ENCODE measurements around the gene ITGA11.

- TF ChIP-seq, protein P1, sequence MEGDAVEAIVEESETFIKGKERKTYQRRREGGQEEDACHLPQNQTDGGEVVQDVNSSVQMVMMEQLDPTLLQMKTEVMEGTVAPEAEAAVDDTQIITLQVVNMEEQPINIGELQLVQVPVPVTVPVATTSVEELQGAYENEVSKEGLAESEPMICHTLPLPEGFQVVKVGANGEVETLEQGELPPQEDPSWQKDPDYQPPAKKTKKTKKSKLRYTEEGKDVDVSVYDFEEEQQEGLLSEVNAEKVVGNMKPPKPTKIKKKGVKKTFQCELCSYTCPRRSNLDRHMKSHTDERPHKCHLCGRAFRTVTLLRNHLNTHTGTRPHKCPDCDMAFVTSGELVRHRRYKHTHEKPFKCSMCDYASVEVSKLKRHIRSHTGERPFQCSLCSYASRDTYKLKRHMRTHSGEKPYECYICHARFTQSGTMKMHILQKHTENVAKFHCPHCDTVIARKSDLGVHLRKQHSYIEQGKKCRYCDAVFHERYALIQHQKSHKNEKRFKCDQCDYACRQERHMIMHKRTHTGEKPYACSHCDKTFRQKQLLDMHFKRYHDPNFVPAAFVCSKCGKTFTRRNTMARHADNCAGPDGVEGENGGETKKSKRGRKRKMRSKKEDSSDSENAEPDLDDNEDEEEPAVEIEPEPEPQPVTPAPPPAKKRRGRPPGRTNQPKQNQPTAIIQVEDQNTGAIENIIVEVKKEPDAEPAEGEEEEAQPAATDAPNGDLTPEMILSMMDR (IDR thresholded peaks at IDR 0.05 in 8 of 11, conservative IDR thresholded peaks at IDR 0.05 in 3 of 11), result no peak
- no peak for TF ChIP-seq POLR2AphosphoS5 (IDR thresholded peaks at IDR 0.05)
- no peak for TF ChIP-seq POLR2A (IDR thresholded peaks at IDR 0.05)
Measured at GRCh38 chr15:68426116-68426515, 5.8 kb downstream of the ITGA11 start.

Data from spleen (tissue), 7 donors.